HG03457 (cell line): ENCODE data around the gene PHACTR4.
"Not testable (repeated sequence)": the region's sequence is repeated elsewhere in the genome, so short reads cannot be mapped to it uniquely, and the experiment has no call there.

Experiments
- ATAC-seq: cut with Tn5 transposase; IDR thresholded peaks from one replicate; pipeline ENCODE4 v1.9.1; 2021; ENCODE audit warnings: moderate number of reproducible peaks; ENCODE audit not compliant: unreplicated experiment

Gene PHACTR4

GRCh38 chr1:28519946-28520725, 150.6 kb downstream of the PHACTR4 start:
- no peak for ATAC-seq

GRCh38 chr1:28520796-28521195, 151.3 kb downstream of the PHACTR4 start:
- not testable (repeated sequence) for ATAC-seq

- ATAC-seq: no peak
Measured at GRCh38 chr1:28521502-28522164, 152.1 kb downstream of the PHACTR4 start.

GRCh38 chr1:28522537-28522936, 153.0 kb downstream of the PHACTR4 start:
- ATAC-seq: not testable (repeated sequence)

- not testable (repeated sequence) for ATAC-seq
Measured at GRCh38 chr1:28525002-28525642, 155.6 kb downstream of the PHACTR4 start.

- no peak for ATAC-seq
Measured at GRCh38 chr1:28526886-28527285, 157.3 kb downstream of the PHACTR4 start.

- ATAC-seq: no peak
Measured at GRCh38 chr1:28530456-28530855, 160.9 kb downstream of the PHACTR4 start.

GRCh38 chr1:28534671-28535070, 165.1 kb downstream of the PHACTR4 start:
- ATAC-seq: no peak

GRCh38 chr1:28535180-28535579, 165.6 kb downstream of the PHACTR4 start:
- no peak for ATAC-seq

- ATAC-seq: no peak
Measured at GRCh38 chr1:28537457-28538199, 168.1 kb downstream of the PHACTR4 start.

GRCh38 chr1:28538286-28538685, 168.7 kb downstream of the PHACTR4 start:
- no peak for ATAC-seq

- no peak for ATAC-seq
Measured at GRCh38 chr1:28540651-28541050, 171.1 kb downstream of the PHACTR4 start.

GRCh38 chr1:28541414-28542015, 172.0 kb downstream of the PHACTR4 start:
- ATAC-seq: not testable (repeated sequence)

GRCh38 chr1:28545246-28545628, 175.7 kb downstream of the PHACTR4 start:
- no peak for ATAC-seq

GRCh38 chr1:28548318-28548717, 178.8 kb downstream of the PHACTR4 start:
- ATAC-seq: no peak
